H1 (cell line): ENCODE results near the gene MORN5. TPM values are rescaled to one million over a fixed set of nuclear protein-coding genes. Genes with fewer than 3 reads are reported as not detected.

Experiments
- CTCF ChIA-PET: fragments of 300-600 bp; sonication (Branson Sonifier 250); formaldehyde crosslinking; loops from one replicate; lab custom pipeline; 2021; ENCODE audit not compliant: partially characterized antibody; lab: Charles Lee
- POLR2A ChIA-PET: fragments of 300-600 bp; sonication (Branson Sonifier 250); formaldehyde crosslinking; loops from one replicate; lab custom pipeline; 2021; ENCODE audit warnings: inconsistent platforms; ENCODE audit not compliant: partially characterized antibody; lab: Charles Lee
- DNase-seq, 2 experiments: peaks; one replicate each; pipeline versions ENCODE4 v3.0.0 to v3.0.0-alpha.2; 2010 to 2022; ENCODE audit warnings: low spot score in 2 of 2, low read depth in 1 of 2, mixed read lengths in 1 of 2
- FAIRE-seq: peaks from 2 replicates; lab custom pipeline; 2011; peaks lifted over from hg19 to GRCh38; lab: Jason Lieb, UNC
- H2AFZ ChIP-seq: 2 replicates; pipeline ENCODE4 v1.8.1; 2012; ENCODE audit warnings: low read length, inconsistent platforms
- H2AK5ac ChIP-seq: 2 replicates; pipeline ENCODE4 v1.6.1; 2013; ENCODE audit warnings: low read depth, low read length
- H2BK120ac ChIP-seq: replicated peaks from 2 replicates; pipeline ENCODE3; 2013; ENCODE audit warnings: low read depth, low read length, inconsistent platforms
- H2BK12ac ChIP-seq: 2 replicates; pipeline ENCODE4 v1.6.1; 2013; ENCODE audit warnings: low read depth, low read length
- H2BK15ac ChIP-seq: 2 replicates; pipeline ENCODE4 v1.6.1; 2013; ENCODE audit warnings: low read length
- H2BK20ac ChIP-seq: 2 replicates; pipeline ENCODE4 v1.6.1; 2013; ENCODE audit warnings: low read length
- H2BK5ac ChIP-seq: 2 replicates; pipeline ENCODE4 v1.6.1; 2013; ENCODE audit warnings: low read depth, low read length
- H3K14ac ChIP-seq: 2 replicates; pipeline ENCODE4 v1.6.1; 2013; ENCODE audit warnings: inconsistent platforms; ENCODE audit not compliant: insufficient read length
- H3K18ac ChIP-seq: 2 replicates; pipeline ENCODE4 v1.6.1; 2013; ENCODE audit warnings: low read length; ENCODE audit errors: extremely low read depth
- H3K23ac ChIP-seq: 2 replicates; pipeline ENCODE4 v1.6.1; 2013; ENCODE audit warnings: inconsistent platforms; ENCODE audit not compliant: insufficient read length
- H3K23me2 ChIP-seq: 2 replicates; pipeline ENCODE4 v1.6.1; 2013; ENCODE audit warnings: low read depth, low read length
- H3K27ac ChIP-seq: 2 replicates; pipeline ENCODE4 v1.6.1; 2011; ENCODE audit warnings: low read depth, low read length, inconsistent platforms
- H3K27me3 ChIP-seq, 4 experiments: replicated peaks in 1 of 4; 1 replicate in 1 of 4; 2 replicates in 3 of 4; pipeline versions ENCODE4 v1.6.1 to v1.8.1; 2011 to 2013; ENCODE audit warnings: low read length in 3 of 4, mild to moderate bottlenecking in 3 of 4, inconsistent platforms in 2 of 4, mixed read lengths in 2 of 4, moderate library complexity in 1 of 4; ENCODE audit not compliant: control insufficient read depth in 3 of 4, insufficient read depth in 3 of 4; ENCODE audit errors: extremely low read depth in 1 of 4
- H3K36me3 ChIP-seq, 4 experiments: 2 replicates each; pipeline versions ENCODE4 v1.6.1 to v1.8.1; 2011 to 2013; ENCODE audit warnings: mild to moderate bottlenecking in 4 of 4, low read length in 3 of 4, moderate library complexity in 2 of 4, control low read depth in 1 of 4, inconsistent platforms in 1 of 4; ENCODE audit not compliant: insufficient read depth in 4 of 4, control insufficient read depth in 2 of 4
- H3K4ac ChIP-seq: replicated peaks from 2 replicates; pipeline ENCODE3; 2013; ENCODE audit warnings: low read length, low read depth, mixed read lengths, inconsistent platforms; ENCODE audit not compliant: insufficient read length
- H3K4me1 ChIP-seq, 4 experiments: replicated peaks in 1 of 4; 1 replicate in 1 of 4; 2 replicates in 3 of 4; pipeline versions ENCODE4 v1.6.1 to v1.8.1; 2011 to 2013; ENCODE audit warnings: low read length in 3 of 4, inconsistent platforms in 2 of 4, mixed read lengths in 1 of 4; ENCODE audit not compliant: insufficient read depth in 4 of 4, control insufficient read depth in 3 of 4
- H3K4me2 ChIP-seq, 2 experiments: 2 replicates each; pipeline versions ENCODE4 v1.6.1 to v1.8.1; 2011 to 2013; ENCODE audit warnings: low read depth in 2 of 2, low read length in 2 of 2, control low read depth in 1 of 2, inconsistent platforms in 1 of 2, mild to moderate bottlenecking in 1 of 2; ENCODE audit not compliant: insufficient read depth in 1 of 2
- H3K4me3 ChIP-seq, 4 experiments: fragments of 200-600, 300-600 bp in 1 of 4; sonication (generic), shearing (Covaris generic), sonication (Bioruptor Twin) in 1 of 4; 2 replicates each; pipeline versions ENCODE4 v1.5.1 to v1.8.1; 2011 to 2016; ENCODE audit warnings: low read length in 4 of 4, low read depth in 3 of 4, control low read depth in 2 of 4, inconsistent platforms in 2 of 4, mild to moderate bottlenecking in 2 of 4, mixed read lengths in 1 of 4, moderate library complexity in 1 of 4; ENCODE audit not compliant: insufficient read depth in 2 of 4; ENCODE audit errors: extremely low read depth in 1 of 4
- H3K56ac ChIP-seq: replicated peaks from 2 replicates; pipeline ENCODE3; 2013; ENCODE audit warnings: low read depth, mild to moderate bottlenecking, mixed read lengths, low read length, inconsistent platforms; ENCODE audit not compliant: insufficient read length
- H3K79me1 ChIP-seq: 2 replicates; pipeline ENCODE4 v1.6.1; 2013; ENCODE audit warnings: low read depth, low read length, control low read depth
- H3K79me2 ChIP-seq, 2 experiments: 2 replicates each; pipeline versions ENCODE4 v1.6.1 to v1.8.1; 2012 to 2013; ENCODE audit warnings: low read length in 2 of 2, mild to moderate bottlenecking in 2 of 2, inconsistent platforms in 1 of 2; ENCODE audit not compliant: insufficient read depth in 2 of 2, control insufficient read depth in 1 of 2
- H3K9ac ChIP-seq, 4 experiments: replicated peaks in 1 of 4; 1 replicate in 1 of 4; 2 replicates in 3 of 4; pipeline versions ENCODE4 v1.6.1 to v1.8.1; 2011 to 2013; ENCODE audit warnings: low read depth in 3 of 4, low read length in 3 of 4, control low read depth in 2 of 4, mild to moderate bottlenecking in 2 of 4, moderate library complexity in 2 of 4, inconsistent platforms in 1 of 4; ENCODE audit errors: extremely low read depth in 1 of 4
- H3K9me3 ChIP-seq, 2 experiments: 2 replicates each; pipeline versions ENCODE4 v1.6.1 to v1.8.1; 2012 to 2013; ENCODE audit warnings: mild to moderate bottlenecking in 2 of 2, moderate library complexity in 2 of 2, control low read depth in 1 of 2, inconsistent platforms in 1 of 2, low read depth in 1 of 2, low read length in 1 of 2, mixed read lengths in 1 of 2; ENCODE audit not compliant: insufficient read depth in 2 of 2
- H4K20me1 ChIP-seq, 2 experiments: replicated peaks in 1 of 2; 2 replicates each; pipeline versions ENCODE3 to v1.8.1; 2011 to 2013; ENCODE audit warnings: inconsistent platforms in 2 of 2, low read length in 2 of 2, mild to moderate bottlenecking in 1 of 2; ENCODE audit not compliant: insufficient read depth in 2 of 2, control insufficient read depth in 1 of 2
- H4K5ac ChIP-seq: 2 replicates; pipeline ENCODE4 v1.6.1; 2013; ENCODE audit warnings: low read length, low read depth, mixed read lengths, inconsistent platforms; ENCODE audit not compliant: insufficient read length
- H4K8ac ChIP-seq: 2 replicates; pipeline ENCODE4 v1.8.0; 2013; ENCODE audit warnings: mild to moderate bottlenecking, moderate library complexity, low read length, inconsistent platforms; ENCODE audit not compliant: insufficient read depth; ENCODE audit errors: extremely low read depth
- H4K91ac ChIP-seq: replicated peaks from 2 replicates; pipeline ENCODE3; 2013; ENCODE audit warnings: low read length, mixed read lengths, inconsistent platforms; ENCODE audit not compliant: insufficient read length
- CEBPB ChIP-seq: IDR thresholded peaks from 2 replicates; pipeline ENCODE4 v1.6.1; 2012; ENCODE audit warnings: low read depth, low read length
- CREB1 ChIP-seq: IDR thresholded peaks from 2 replicates; pipeline ENCODE4 v1.6.1; 2012; ENCODE audit warnings: inconsistent platforms
- EZH2 ChIP-seq: fragments of 200-600 bp; sonication (generic); IDR thresholded peaks from 2 replicates; pipeline ENCODE4 v1.7.1; 2012; ENCODE audit warnings: low read depth, mild to moderate bottlenecking, moderate library complexity, low read length, inconsistent platforms; ENCODE audit not compliant: severe bottlenecking
- HDAC2 ChIP-seq, 2 experiments: fragments of 300-600 bp in 1 of 2; sonication (generic) in 1 of 2; IDR thresholded peaks; 2 replicates each; pipeline ENCODE4 v1.6.1; 2011 to 2012; ENCODE audit warnings: low read depth in 2 of 2, low read length in 2 of 2, mild to moderate bottlenecking in 2 of 2, moderate library complexity in 2 of 2, borderline replicate concordance in 1 of 2, inconsistent platforms in 1 of 2
- TBP ChIP-seq: IDR thresholded peaks from 2 replicates; pipeline ENCODE4 v1.6.1; 2011; ENCODE audit warnings: low read depth, low read length, improper control_type of control experiment
- WGBS, 2 experiments: shearing (Covaris generic) in 1 of 2; methylation state at CpG; one replicate each; pipeline versions ENCODE4 v1.1.6 to v1.1.7; 2013 to 2015; ENCODE audit warnings: low lambda C conversion rate in 2 of 2, mixed read lengths in 2 of 2, inconsistent platforms in 1 of 2, low coverage in 1 of 2, missing lambda C conversion rate in 1 of 2; ENCODE audit not compliant: insufficient replicate concordance in 2 of 2, insufficient coverage in 1 of 2, insufficient read length in 1 of 2; ENCODE audit errors: extremely low coverage in 1 of 2, missing lambda C conversion rate in 1 of 2; 5-methylcytosine and 5-hydroxymethylcytosine counted together
- polyA plus RNA-seq, 7 experiments: library from polyadenylated mRNA; depleted of rRNA in 3 of 7; stranded (reverse) in 5 of 7; unstranded in 2 of 7; fragments of >200 nt in 5 of 7; fragments of 200-250 nt in 2 of 7; gene quantifications; 1 replicate in 5 of 7; 2 replicates in 1 of 7; 4 replicates in 1 of 7; pipeline versions ENCODE4 v1.2.1 to v1.2.3, GENCODE V29; 2011 to 2013; ENCODE audit warnings: missing spikeins in 2 of 7, mixed read lengths in 2 of 7
- total RNA-seq: library from RNA; stranded (reverse); fragmentation: NEBNext Ultra II Directional; extraction: Animal tissue kit (Norgen Biotek cat#: 25700); gene quantifications from 2 replicates; pipeline ENCODE4 v1.2.1, GENCODE V29; 2021

MORN5 gene
- total and polyA plus RNA-seq, 2 of the 8 experiments (the other 6 are each of a cell fraction or from before 2014, with no cell fraction given): not detected

- 83 to 100% methylated on average over 1 to 2 of the region's 3 CpGs for WGBS, 2 experiments
- FAIRE-seq: no peak
- no peak overlapping the region for H3K27ac ChIP-seq
These were observed 42.4 kb downstream of the MORN5 start for GRCh38 chr9:122202111-122202510.

More at GRCh38 chr9:122202111-122202510, 42.4 kb downstream of the MORN5 start:
- Histone ChIP-seq H3K4me3 (no peak overlapping the region), H4K91ac (no peak overlapping the region), H2BK120ac (no peak overlapping the region), H4K8ac (no peak overlapping the region), H2AK5ac (no peak overlapping the region), H3K36me3 (no peaks in the 10 kb centered on the region), H3K4me1 (peaks cover 0 to 14% (median 4%) of the 10 kb centered on the region in 4 experiments; a peak in 6 of 7 replicates), H3K4me2 (no peak overlapping the region), H3K56ac (no peak overlapping the region), H2BK15ac (no peak overlapping the region), H3K79me1 (no peaks in the 10 kb centered on the region), H3K23ac (no peak overlapping the region), H3K14ac (no peak overlapping the region), H3K4ac (no peak overlapping the region), H2BK12ac (no peak overlapping the region), H2BK5ac (no peak overlapping the region), H3K79me2 (no peaks in the 10 kb centered on the region), H3K18ac (no peak overlapping the region), H3K23me2 (no peaks in the 10 kb centered on the region), H3K9ac (no peak overlapping the region), H2BK20ac (no peak overlapping the region), H4K20me1 (no peaks in the 10 kb centered on the region), H3K27me3 (no peaks in the 10 kb centered on the region; a peak in 2 of 7 replicates), H2AFZ (no peak overlapping the region), H4K5ac (no peak overlapping the region), H3K9me3 (no peaks in the 10 kb centered on the region)
- ChIA-PET POLR2A (interaction anchor here (1.6 kb wide), 1 partner anchor 24 kb away, joined by 5 read pairs; no protein-coding TSS in a partner anchor), CTCF (interaction anchor here (0.5 to 2.9 kb wide), 9 partner anchors 15 to 264 kb away, joined by 3 to 8 read pairs (median 4); partner anchors contain the start of gene NDUFA8)
- no peak for TF ChIP-seq TBP
- TF ChIP-seq HDAC2 (IDR thresholded peaks at IDR 0.05; ENCODE audit: borderline replicate concordance in 1 of 2, low read depth in 2 of 2, low read length in 2 of 2): no peak
- TF ChIP-seq EZH2: no peak
- no peak for TF ChIP-seq CEBPB
- TF ChIP-seq CREB1: no peak
- DNase-seq: no peak
